ENCODE data around the gene TUT1. TPM values are rescaled to one million over a fixed set of nuclear protein-coding genes. Genes with fewer than 3 reads are reported as not detected.
"Not testable (repeated sequence)": the region's sequence is repeated elsewhere in the genome, so short reads cannot be mapped to it uniquely, and the experiment has no call there.

TUT1 gene
- total RNA-seq, 4 donors from 2014 or later, result 3.8 to 9.6 (median 7.6) TPM

DNA sequence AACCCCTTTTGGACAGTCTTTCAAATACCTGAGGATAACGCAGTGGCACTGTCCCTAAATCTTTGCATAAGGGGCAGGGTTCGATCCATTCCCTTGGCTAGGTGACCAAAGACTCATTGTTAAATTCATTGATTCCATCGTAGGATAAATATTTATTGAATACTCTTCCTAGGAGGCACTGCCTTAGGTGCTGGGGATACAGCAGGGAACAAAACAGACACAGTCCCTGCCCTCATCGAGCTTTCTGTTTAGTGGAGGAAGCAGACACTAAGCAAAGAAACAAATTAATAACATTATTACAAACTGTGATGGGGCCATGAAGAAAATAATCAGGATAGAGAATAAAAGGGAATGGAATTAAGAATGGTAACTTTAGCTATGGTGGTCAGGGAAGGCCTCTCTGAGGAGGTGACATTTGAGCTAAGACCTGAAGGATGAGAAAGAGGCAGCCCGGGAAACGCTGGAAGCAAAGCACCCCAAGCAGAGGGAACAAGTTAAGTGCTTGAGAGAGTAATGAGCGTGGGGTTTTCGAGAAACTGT, 29.8 kb upstream of the TUT1 start:
- H3K4me1 ChIP-seq, result peaks cover 0 to 29% (median 11%) of the 10 kb centered on the region in 3 donors
- H3K9me3 ChIP-seq, result no peaks in the 10 kb centered on the region
- TF ChIP-seq EP300 (IDR thresholded peaks at IDR 0.05) (no peak), POLR2AphosphoS5 (IDR thresholded peaks at IDR 0.05) (no peak), CTCF (IDR thresholded peaks at IDR 0.05) (no peak), POLR2A (IDR thresholded peaks at IDR 0.05) (no peak)
- WGBS, 2 donors (ENCODE audit: low coverage in 1 of 2), result 24 to 31% methylated on average over 6 to 8 of the region's 8 CpGs
- no peak for ATAC-seq
- peak overlapping the region; percentile 63 to 73 for H3K4me3 ChIP-seq
- H3K27me3 ChIP-seq, result no peaks in the 10 kb centered on the region
- peaks cover 0 to 48% of the 10 kb centered on the region in 2 donors for H3K36me3 ChIP-seq
- H3K27ac ChIP-seq, result peak overlapping the region; percentile 58 to 88 (median 86)

DNA sequence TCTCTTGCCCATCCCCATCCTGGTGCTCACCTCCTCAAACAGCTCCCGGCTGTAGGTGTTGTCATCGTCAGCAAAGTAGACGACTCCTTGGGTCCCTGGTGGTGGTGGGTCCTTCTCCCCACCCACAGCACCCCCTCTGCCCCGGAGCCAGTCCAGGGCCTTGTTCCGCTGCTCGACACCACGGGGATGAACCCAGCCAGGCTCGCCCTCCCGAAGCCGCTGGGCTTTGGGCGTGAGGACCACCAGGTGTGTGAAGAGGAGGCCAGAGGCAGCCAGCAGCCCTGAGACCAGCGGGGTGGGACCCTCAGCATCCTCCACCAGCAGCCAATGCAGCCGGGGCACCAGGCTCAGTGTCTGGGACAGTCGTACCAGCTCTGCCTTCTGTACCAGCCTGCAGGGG, 25.6 kb upstream of the TUT1 start:
- ATAC-seq, H3K27ac ChIP-seq, H3K9me3 ChIP-seq, H3K27me3 ChIP-seq, H3K4me3 ChIP-seq: not testable (repeated sequence)
- Histone ChIP-seq H3K36me3 (peaks cover 0 to 48% of the 10 kb centered on the region in 2 donors), H3K4me1 (peaks cover 0 to 37% (median 14%) of the 10 kb centered on the region in 3 donors)
- whole genome bisulfite sequencing, 2 donors (ENCODE audit: low coverage in 1 of 2), result 92 to 100% methylated on average over 1 to 6 of the region's 14 CpGs

GRCh38 chr11:62615521-62615920, 24.2 kb upstream of the TUT1 start:
- no peak for TF ChIP-seq EP300 (IDR thresholded peaks at IDR 0.05)
- TF ChIP-seq POLR2AphosphoS5 (IDR thresholded peaks at IDR 0.05), result no peak
- TF ChIP-seq POLR2A (IDR thresholded peaks at IDR 0.05), result no peak
- TF ChIP-seq CTCF (IDR thresholded peaks at IDR 0.05), result no peak
- H3K27me3 ChIP-seq, result no peaks in the 10 kb centered on the region
- H3K36me3 ChIP-seq, result peaks cover 0 to 54% of the 10 kb centered on the region in 2 donors
- no CpG with 5 or more reads among the region's 7 CpGs for WGBS, 2 donors (ENCODE audit: low coverage in 1 of 2)
- H3K4me3 ChIP-seq, result no peak overlapping the region
- H3K9me3 ChIP-seq, result no peaks in the 10 kb centered on the region
- H3K27ac ChIP-seq, result no peak overlapping the region
- peaks cover 2 to 42% (median 20%) of the 10 kb centered on the region in 3 donors for H3K4me1 ChIP-seq
- no peak for ATAC-seq

- no peaks in the 10 kb centered on the region for H3K27me3 ChIP-seq
Measured at GRCh38 chr11:62614275-62614674, 23.0 kb upstream of the TUT1 start.

GRCh38 chr11:62613291-62613778, 22.0 kb upstream of the TUT1 start:
- Histone ChIP-seq H3K9me3 (no peaks in the 10 kb centered on the region), H3K4me1 (peaks cover 2 to 42% (median 21%) of the 10 kb centered on the region in 3 donors), H3K27ac (peak overlapping the region; percentile 93 to 98 (median 96)), H3K4me3 (peak overlapping the region in 1 of 2 donors; percentile 95), H3K36me3 (peaks cover 0 to 65% of the 10 kb centered on the region in 2 donors), H3K27me3 (no peaks in the 10 kb centered on the region)
- ATAC-seq, result no peak
- WGBS, 2 donors (ENCODE audit: low coverage in 1 of 2), result 0% methylated on average over 2 of the region's 15 CpGs; no CpG with 5 or more reads in 1 of the 2 donors
- TF ChIP-seq POLR2A (IDR thresholded peaks at IDR 0.05), result no peak
- TF ChIP-seq EP300 (IDR thresholded peaks at IDR 0.05), result no peak
- TF ChIP-seq POLR2AphosphoS5 (IDR thresholded peaks at IDR 0.05), result no peak
- TF ChIP-seq CTCF (IDR thresholded peaks at IDR 0.05), result no peak

More at GRCh38 chr11:62614275-62614674, 23.0 kb upstream of the TUT1 start:
- Histone ChIP-seq H3K9me3 (no peaks in the 10 kb centered on the region), H3K4me3 (no peak overlapping the region), H3K4me1 (peaks cover 2 to 44% (median 21%) of the 10 kb centered on the region in 3 donors), H3K36me3 (peaks cover 0 to 63% of the 10 kb centered on the region in 2 donors), H3K27ac (peak overlapping the region in 3 of 4 donors; percentile 96 to 98 (median 96))
- 50 to 55% methylated on average over 1 to 7 of the region's 8 CpGs for WGBS, 2 donors (ENCODE audit: low coverage in 1 of 2)
- no peak for ATAC-seq
- TF ChIP-seq POLR2A (IDR thresholded peaks at IDR 0.05) (no peak), CTCF (IDR thresholded peaks at IDR 0.05) (no peak), POLR2AphosphoS5 (IDR thresholded peaks at IDR 0.05) (no peak), EP300 (IDR thresholded peaks at IDR 0.05) (no peak)
